ENCODE measurements around the gene GRM8. TPM values are rescaled to one million over a fixed set of nuclear protein-coding genes. Genes with fewer than 3 reads are reported as not detected.

The GRM8 gene
- total and polyA plus RNA-seq, 9 of the 15 experiments (the other 6 are each of a cell fraction or from before 2014, with no cell fraction given): 0.13 TPM; not detected in 7

DNA sequence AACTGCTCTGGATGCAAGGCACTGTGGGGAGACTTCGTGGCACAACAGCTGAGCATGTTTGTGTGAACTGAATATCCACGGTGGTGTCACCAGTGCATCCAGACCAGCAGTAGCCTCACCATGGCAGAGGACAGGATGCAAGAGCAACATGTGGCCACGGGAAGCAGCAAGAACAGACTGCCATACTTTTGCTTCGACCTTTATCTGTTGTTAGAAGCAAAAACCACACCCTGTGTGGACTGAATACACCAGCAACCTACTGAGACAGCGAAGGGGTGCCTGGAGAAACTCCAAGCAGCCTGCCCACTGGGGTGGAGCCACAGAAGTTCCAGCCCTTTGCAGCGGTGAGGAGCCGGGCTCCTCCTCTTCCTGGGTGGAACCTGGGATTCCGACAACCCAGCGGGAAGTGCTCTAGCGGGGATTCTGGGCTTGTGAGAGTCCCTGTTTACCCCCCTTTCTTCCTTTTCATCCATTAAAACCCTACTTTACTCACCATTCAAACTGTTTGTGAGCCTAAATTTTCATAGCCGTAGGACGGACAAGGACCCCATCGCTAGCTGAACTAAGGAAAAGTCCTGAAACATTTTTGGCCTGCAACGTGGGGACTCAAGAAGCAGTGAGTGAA lies 584.9 kb downstream of the GRM8 start (continued):
- TF ChIP-seq, protein P1, sequence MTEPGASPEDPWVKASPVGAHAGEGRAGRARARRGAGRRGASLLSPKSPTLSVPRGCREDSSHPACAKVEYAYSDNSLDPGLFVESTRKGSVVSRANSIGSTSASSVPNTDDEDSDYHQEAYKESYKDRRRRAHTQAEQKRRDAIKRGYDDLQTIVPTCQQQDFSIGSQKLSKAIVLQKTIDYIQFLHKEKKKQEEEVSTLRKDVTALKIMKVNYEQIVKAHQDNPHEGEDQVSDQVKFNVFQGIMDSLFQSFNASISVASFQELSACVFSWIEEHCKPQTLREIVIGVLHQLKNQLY (CRISPR knock-in tag; conservative IDR thresholded peaks at IDR 0.05): no peak
- TF ChIP-seq ZNF146 (CRISPR knock-in tag; IDR thresholded peaks at IDR 0.05; ENCODE audit: unreplicated experiment) (no peak), ZEB2 (IDR thresholded peaks at IDR 0.05) (no peak; the same call in 1 of the 2 replicates), TCF7 (IDR thresholded peaks at IDR 0.05; ENCODE audit: borderline replicate concordance) (no peak), ZNF354B (CRISPR knock-in tag; IDR thresholded peaks at IDR 0.05) (no peak), TRIM28 (IDR thresholded peaks at IDR 0.05) (peak; percentile 41; the same call in 1 of the 2 replicates), NFRKB (IDR thresholded peaks at IDR 0.05; ENCODE audit: low read depth) (peak; percentile 28; the same call in 1 of the 2 replicates), HNRNPH1 (optimal IDR thresholded peaks at IDR 0.05; ENCODE audit: low read depth, low read length) (no peak), TAL1 (IDR thresholded peaks at IDR 0.05) (no peak; the same call in 1 of the 2 replicates), RBM34 (IDR thresholded peaks at IDR 0.05; ENCODE audit: borderline replicate concordance, insufficient read depth, low read length) (no peak), DIDO1 (tag; IDR thresholded peaks at IDR 0.05; ENCODE audit: low read depth) (peak; percentile 16; the same call in 1 of the 2 replicates), RBFOX2 (IDR thresholded peaks at IDR 0.05; ENCODE audit: low read depth, low read length) (peak; percentile 77), SPI1 (IDR thresholded peaks at IDR 0.05; ENCODE audit: borderline replicate concordance, low read depth, low read length) (peak; percentile 62; the same call in 1 of the 2 replicates), GATAD2B (IDR thresholded peaks at IDR 0.05; ENCODE audit: borderline replicate concordance) (no peak), ZNF133 (CRISPR knock-in tag; IDR thresholded peaks at IDR 0.05) (no peak)
- TF ChIP-seq, protein P2, sequence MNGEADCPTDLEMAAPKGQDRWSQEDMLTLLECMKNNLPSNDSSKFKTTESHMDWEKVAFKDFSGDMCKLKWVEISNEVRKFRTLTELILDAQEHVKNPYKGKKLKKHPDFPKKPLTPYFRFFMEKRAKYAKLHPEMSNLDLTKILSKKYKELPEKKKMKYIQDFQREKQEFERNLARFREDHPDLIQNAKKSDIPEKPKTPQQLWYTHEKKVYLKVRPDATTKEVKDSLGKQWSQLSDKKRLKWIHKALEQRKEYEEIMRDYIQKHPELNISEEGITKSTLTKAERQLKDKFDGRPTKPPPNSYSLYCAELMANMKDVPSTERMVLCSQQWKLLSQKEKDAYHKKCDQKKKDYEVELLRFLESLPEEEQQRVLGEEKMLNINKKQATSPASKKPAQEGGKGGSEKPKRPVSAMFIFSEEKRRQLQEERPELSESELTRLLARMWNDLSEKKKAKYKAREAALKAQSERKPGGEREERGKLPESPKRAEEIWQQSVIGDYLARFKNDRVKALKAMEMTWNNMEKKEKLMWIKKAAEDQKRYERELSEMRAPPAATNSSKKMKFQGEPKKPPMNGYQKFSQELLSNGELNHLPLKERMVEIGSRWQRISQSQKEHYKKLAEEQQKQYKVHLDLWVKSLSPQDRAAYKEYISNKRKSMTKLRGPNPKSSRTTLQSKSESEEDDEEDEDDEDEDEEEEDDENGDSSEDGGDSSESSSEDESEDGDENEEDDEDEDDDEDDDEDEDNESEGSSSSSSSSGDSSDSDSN (IDR thresholded peaks at IDR 0.05; ENCODE audit: borderline replicate concordance in 1 of 2, low read depth in 2 of 2, low read length in 2 of 2): 0 out of 4 replicates have a peak, but pooled peaks of 1 of the 2 experiments have one; percentile 33
- TF ChIP-seq, protein P3, sequence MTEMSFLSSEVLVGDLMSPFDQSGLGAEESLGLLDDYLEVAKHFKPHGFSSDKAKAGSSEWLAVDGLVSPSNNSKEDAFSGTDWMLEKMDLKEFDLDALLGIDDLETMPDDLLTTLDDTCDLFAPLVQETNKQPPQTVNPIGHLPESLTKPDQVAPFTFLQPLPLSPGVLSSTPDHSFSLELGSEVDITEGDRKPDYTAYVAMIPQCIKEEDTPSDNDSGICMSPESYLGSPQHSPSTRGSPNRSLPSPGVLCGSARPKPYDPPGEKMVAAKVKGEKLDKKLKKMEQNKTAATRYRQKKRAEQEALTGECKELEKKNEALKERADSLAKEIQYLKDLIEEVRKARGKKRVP (CRISPR knock-in tag; IDR thresholded peaks at IDR 0.05): no peak
- TF ChIP-seq, protein P4, sequence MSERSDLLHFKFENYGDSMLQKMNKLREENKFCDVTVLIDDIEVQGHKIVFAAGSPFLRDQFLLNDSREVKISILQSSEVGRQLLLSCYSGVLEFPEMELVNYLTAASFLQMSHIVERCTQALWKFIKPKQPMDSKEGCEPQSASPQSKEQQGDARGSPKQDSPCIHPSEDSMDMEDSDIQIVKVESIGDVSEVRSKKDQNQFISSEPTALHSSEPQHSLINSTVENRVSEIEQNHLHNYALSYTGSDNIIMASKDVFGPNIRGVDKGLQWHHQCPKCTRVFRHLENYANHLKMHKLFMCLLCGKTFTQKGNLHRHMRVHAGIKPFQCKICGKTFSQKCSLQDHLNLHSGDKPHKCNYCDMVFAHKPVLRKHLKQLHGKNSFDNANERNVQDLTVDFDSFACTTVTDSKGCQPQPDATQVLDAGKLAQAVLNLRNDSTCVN (CRISPR knock-in tag; IDR thresholded peaks at IDR 0.05): no peak
- TF ChIP-seq, protein P5, sequence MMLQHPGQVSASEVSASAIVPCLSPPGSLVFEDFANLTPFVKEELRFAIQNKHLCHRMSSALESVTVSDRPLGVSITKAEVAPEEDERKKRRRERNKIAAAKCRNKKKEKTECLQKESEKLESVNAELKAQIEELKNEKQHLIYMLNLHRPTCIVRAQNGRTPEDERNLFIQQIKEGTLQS (IDR thresholded peaks at IDR 0.05): no peak
- TF ChIP-seq, protein P5 (CRISPR knock-in tag; conservative IDR thresholded peaks at IDR 0.05): 0 out of 2 replicates have a peak, but pooled peaks have one; percentile 25
- TF ChIP-seq, protein P6, sequence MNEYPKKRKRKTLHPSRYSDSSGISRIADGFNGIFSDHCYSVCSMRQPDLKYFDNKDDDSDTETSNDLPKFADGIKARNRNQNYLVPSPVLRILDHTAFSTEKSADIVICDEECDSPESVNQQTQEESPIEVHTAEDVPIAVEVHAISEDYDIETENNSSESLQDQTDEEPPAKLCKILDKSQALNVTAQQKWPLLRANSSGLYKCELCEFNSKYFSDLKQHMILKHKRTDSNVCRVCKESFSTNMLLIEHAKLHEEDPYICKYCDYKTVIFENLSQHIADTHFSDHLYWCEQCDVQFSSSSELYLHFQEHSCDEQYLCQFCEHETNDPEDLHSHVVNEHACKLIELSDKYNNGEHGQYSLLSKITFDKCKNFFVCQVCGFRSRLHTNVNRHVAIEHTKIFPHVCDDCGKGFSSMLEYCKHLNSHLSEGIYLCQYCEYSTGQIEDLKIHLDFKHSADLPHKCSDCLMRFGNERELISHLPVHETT (CRISPR knock-in tag; conservative IDR thresholded peaks at IDR 0.05 in 1 of 2, IDR thresholded peaks at IDR 0.05 in 1 of 2): no peak

Measured in K562 (cell line).